ELF-1 (cell line): ENCODE data around the gene NTM.
A peak's percentile ranks its signal among the peaks of the same experiment; 100 is the strongest.
"Not testable (repeated sequence)": the region's sequence is repeated elsewhere in the genome, so short reads cannot be mapped to it uniquely, and the experiment has no call there.

Experiments
- DNase-seq: peaks from one replicate; pipeline ENCODE4 v3.0.0-alpha.2; 2016; ENCODE audit warnings: low read depth, low spot score

NTM gene

DNA sequence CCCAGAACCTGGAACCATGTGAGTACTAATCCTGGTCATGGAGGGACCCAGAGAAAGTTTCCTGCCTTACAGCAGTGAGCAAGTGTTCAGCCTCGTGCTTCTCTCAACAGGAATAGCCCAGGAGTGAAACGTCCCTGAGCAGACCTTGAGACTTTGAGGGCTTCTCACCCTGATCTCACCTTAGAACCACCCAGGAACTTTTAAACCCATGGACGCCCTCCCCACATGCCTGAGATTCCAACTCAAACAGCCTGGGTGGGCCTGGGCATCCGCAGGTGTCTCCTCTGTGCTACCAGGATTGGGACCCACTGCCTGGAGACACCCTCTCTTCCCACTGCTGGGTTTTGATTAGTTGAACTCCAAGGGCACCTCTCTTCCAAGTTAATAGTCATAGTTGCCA lies 297.2 kb downstream of the NTM start:
- DNase-seq, result no peak

DNA sequence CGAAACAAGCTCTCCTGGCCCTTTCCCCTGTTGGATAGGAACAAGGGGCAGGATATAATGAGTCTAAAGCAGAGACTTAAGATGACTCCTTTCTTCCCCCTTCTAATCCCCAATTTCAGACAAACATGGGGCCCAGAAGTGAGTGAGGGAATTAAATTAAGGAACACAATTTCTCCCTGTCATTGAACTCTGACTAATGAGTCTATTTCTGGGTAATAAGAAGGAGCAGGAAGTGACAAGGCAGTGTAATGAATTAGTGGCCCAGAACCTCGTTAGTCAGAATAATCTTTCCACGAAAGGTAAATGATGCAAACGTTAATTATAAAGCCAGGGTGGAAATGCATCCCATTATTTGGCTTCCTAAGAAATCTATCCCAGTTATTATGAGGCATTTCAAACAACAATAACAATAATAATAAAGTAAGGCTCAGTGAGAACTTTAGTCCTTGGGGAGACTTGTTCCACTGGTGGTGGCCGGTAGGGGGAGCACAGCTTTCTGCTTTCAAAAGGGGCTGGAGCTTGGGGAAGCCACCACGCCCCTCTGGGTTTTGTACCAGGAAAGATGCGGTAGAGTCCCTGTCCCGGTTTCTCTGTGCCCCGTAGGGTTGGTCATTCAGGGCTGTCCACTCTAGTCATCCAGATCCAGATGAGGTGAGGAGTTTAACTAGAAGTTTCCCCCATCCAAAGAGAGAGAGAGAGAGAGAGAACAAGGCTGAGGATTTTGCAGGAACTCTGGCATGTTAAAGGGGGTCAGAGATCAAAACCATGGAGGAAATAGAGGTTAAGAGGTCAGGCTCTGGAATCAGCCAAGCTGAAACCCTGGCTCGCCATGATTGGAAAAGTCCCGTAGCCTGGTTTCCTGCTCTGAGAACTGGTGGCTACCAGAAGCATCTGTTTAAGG lies 298.3 kb downstream of the NTM start:
- DNase-seq, result peak; percentile 77

DNA sequence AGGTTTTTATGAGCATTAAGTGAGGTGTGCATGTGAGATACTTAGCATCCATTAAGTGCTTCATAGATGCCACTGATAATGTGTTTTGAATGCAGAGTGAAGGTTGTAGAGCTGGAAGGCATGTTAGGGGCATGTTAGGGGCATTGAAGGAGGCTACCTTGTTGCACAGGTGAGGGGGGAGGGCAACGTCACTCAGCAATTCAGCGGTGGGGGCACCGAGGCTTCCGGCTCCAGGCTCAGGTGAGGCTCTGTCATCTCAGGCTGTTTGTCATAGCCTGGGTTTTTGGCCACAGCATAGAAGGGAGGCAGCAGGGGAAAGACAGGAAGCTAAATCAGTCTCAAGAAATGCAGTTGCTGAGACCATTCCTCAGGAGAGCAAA lies 299.0 kb downstream of the NTM start:
- DNase-seq, result no peak

DNA sequence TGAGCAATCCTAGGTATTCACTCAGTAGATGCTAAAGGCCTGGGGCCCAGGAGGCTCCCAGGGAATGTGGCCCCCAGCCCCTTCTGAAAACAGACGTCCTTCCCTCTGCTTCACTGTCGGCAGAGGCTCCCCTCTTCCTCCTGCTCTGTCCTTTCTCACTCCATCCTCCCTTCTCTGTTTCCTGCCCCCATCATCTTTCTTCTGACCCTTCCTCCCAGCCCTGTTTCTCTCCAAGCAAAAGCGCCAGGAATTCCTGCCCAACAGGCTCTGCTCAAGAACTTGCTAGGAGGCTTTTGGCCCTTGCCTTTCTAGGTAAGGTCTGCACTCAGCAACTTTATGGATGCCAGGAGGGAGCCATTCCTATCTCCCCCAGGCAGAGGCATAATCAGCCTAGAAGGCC lies 300.5 kb downstream of the NTM start:
- DNase-seq, result peak; percentile 77

DNA sequence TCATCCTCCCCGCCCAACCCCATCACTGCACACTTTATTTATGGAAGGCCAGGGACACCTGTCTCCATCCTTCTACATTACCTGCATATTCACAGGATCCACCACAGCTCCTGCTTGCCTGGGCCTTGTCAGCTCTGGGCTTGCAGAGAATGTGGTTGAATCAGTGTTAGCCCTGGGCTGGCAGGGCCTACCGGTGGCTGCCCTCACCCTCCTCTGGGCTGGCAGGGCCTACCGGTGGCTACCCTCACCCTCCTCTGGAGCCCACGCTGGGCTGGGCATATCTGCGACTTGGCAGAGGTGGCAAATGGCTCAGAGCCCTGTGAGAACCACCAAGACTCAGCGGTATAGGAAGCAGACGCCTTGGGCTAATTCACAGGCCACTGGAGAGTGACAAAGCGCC lies 300.9 kb downstream of the NTM start:
- no peak for DNase-seq

DNA sequence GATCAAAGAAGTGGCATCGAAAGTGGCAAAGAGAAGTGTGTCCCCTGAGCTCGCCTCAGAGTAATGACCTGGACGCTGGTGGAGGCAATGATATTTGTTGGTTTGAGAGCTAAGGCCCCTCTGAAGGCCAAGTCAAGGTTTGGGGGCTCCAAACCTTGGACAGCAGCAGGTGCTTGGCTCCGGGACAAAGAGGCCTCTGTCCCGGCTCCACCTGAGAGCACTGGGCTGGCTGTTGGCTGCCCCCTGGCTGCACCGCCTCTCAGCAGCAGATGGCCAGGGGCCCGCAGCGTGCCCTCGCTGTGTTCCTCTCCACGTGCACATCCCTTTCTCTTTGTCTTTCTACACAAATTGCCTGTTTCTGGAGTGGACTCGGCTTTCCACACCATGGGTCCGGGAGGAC lies 301.3 kb downstream of the NTM start:
- peak; percentile 73 for DNase-seq

DNA sequence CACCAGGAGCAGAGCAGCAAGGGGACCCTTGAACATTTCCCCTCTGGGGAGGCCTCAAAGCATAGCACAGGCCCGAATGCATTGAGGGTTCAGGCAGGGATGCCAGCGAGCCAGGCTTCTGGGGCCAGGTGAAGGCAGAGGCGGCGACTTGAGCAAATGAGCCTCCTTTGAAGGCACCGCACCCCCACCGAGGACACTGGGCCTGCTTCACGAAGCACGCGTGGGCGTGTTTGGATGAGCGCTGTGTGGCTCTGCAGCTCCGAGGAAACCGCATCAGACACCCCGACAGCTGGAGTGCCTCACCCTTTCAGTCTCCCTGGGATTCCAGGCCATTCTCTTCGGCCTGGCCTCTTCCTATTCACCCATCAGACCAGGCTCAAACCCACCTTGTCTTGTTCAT lies 301.8 kb downstream of the NTM start:
- no peak for DNase-seq

DNA sequence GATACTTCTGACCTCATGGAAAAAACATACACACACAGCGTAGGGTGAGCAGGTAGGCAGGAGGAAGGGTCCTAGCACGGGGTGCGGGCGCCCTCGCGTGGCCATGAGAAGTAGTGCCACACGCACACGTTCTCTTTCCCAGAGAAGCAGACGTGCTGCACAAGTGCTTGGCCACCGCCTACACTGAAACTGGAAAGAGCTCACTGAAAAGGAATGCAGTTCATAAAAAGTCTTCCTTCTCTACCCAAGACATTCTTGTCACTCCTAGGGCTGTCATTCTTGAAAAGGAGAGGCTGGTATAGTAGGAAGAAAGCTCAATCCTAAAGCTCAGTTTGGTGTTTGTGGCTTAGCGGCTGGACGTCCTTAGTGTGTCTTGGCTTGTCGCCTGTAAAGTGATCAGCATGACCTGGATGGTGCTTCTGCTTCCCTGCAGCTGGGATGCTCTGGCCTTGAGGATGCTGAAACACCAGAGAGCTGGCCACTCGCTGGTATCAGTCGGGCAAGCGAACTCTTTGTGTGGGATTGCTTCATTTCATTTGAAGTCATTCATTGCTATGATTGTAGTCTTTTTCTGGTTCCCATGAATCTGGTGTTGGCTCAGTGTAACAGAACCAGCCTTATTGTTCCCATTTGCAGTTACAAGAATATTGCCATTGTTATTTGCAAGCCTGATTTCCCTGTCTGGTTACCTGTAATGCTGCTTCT lies 303.8 kb downstream of the NTM start:
- peak; percentile 93 for DNase-seq

DNA sequence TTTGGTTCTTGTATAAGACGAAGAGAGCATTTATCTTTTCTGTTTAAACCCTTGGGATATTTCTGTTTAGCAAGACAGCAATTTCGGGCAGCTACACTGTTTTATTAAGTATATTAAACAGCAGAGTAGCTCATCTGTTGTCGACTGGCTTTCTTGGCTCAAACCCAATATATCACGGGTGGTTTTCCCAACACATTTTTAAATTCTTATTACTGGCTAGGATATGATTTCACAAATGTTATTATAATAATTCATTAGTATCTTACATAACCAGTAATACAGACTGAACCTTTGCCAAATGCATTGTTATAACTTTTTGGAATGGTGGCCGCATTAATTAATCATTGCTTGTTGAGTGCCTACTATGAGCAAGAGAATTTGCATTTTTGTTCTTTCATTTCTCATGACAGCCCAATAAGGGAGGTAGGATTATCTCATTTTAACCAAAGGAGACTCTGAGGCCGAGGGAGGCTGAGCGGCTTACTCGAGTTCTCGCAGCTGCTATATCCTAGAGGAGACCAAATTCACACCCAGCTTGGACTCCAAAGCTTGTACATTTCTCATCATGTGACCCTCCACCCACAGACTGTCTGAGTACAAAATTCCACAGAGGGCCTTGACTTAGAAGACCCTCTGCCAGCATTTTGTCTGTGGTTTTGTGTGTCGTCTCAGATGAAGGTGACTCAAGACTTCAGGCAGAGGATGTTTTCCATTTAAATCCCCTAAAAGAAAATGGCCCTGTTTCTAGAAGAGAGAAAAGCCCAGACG lies 304.9 kb downstream of the NTM start:
- no peak for DNase-seq

DNA sequence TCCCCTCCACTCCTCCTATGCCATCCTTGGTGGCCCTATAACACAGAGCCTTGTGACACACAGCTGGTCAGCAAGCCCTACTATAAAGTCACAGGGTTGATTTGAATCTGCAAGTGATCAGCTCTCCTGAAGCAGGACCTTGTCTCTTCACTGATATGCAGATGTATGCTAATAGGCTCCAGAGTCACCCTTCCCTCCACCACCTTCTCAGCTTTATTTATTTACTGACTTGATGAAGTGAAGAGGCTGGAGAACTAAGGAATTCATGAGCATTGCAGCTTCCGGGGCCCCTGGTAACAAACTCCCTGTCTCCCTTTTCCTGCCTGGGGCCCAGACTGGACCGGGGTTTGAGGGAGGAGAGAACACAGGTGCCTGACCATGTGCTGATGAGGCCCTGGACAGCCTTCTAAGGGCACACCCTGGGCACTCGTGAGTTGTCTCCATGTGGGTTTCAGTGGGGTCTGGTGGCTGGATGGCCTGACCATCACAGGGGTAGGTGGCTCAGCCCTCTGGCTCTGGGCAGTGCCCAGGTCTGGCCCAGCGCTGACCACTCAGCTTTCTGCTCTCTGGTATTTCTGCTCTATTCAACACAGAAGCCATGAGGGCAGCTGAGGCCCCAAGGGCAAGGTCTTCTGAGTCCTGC lies 307.5 kb downstream of the NTM start:
- DNase-seq, result no peak

DNA sequence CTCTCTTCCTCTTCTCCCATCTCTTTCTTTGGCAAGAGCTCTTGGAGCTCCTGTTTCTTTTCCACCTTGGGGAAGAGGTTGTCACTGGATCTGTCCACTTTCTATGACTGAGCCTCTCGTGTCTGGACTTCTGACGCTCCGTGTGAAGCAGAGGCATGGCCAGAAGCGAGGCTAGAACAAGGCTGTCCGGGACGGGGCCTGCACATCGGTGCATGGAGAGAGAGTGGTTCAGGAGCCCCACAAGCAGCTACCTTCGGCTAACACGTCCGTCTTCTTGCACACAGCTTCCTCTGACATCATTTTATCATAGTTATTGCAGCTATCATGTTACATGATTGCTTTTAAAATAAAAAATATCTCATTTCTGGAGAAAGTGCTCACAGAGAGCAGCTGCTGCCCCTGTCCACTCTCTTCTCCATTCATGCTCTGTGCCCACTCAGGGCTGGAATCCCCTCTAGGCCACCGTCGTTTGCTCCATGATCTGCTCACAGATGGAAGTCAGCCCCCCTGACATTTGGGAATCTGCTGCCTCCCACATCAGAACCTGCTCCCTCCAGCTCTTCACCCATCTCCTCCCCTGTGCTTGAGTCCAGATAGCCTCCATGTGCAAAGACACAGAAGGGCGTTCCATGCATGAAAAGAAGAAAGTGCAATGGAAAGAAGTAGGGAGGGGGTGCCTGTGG lies 308.4 kb downstream of the NTM start:
- DNase-seq, result no peak

DNA sequence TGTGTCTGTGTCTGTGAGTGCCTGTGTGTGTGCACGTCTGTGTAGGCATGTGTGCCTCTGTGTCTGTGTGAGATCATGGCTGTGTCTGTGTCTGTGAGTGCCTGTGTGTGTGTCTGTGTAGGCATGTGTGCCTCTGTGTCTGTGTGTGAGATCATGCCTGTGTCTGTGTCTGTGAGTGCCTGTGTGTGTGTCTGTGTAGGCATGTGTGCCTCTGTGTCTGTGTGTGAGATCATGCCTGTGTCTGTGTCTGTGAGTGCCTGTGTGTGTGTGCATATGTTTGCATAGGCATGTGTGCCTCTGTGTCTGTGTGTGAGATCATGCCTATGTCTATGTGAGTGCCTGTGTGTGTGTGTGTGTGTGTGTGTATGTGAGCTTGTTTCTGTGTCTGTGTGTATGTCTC lies 310.0 kb downstream of the NTM start:
- not testable (repeated sequence) for DNase-seq

DNA sequence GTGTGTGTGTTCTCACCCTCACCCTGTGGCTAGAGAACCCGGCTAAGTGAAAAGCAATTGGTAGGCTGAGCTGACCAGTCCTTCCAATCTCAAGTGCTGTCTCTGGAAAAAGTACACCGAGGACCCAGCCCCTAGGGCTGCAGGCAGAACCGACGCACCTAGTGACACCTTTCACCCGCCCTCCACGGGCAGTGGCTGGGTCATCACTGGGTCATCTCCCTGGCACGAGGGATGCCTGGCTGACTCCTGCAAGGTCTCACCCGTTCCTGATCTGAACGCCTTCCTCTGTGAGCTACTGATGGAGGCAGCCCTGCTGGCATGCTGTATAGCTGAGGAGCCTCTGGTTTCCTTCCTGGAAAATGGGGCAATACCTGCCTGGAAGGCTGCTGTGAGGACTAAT lies 311.5 kb downstream of the NTM start:
- DNase-seq, result peak; percentile 0

DNA sequence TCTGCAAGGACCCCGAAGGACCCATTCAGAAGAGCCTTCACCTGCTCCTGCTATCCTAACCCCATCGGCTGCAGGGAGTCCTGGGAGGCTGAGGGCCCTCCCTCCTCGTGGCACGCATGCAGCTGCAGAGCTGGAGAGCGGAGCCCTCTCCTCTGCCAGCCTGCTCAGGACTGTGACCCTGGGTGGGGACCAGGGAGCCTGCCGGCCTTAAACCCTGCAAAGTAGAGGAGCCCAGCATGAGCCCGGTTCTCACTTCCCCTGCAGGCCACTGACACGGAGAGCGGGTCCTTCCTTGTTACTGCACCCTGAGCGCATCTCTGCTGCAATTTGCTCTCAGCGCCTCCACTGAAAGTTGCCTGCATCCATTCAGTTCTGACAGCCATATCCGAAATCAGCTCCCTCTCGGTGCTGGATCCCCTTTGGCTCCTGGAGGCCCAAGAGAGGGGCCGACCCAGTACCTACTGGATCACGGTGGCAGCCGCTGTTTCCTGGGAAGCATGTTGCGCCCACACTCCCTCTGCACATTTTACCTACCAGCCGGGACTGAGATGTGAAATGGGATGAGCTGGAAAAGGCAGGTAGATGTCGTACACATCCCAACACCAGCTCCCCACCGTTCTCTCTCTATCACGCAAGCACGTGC lies 312.1 kb downstream of the NTM start:
- peak; percentile 0 for DNase-seq

DNA sequence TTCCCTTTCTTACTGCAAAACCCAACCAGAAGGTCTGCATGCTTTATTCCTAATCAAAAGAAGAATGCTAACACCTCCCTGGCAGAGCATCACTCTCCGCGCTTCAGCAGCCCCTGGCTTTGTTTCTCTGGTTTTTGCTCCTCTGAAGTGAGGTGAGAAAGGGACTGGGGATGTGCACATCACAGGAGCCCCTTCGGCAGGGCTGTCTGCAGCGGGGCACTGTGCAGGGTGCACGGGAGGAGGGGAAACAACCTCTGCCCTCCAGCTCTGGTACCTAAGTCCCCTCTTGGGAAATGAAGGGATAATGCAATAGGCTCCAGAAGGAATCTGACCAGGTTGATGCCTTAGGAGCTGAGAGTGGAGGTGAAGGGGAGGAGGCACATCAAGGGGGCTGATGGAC lies 312.7 kb downstream of the NTM start:
- DNase-seq, result peak; percentile 1

DNA sequence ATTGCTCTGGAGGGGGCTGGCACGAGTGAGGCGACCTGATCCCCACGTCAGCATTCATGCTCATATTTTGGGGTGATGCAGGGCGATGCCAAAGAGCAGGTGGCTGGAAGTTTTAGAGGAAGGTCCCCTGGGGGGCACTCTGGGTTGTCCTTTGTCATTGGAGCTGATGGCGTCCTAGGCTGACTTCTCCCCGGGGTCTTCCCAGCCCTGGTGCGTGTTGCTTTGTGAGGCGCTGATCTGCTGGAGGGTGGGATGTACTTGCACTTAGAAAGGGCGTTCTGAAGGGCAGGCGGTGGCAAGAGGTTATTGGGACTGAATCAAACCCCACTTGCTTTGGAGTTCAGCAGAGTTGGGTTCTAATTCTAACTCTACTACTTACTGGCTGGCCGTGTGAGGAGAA lies 313.3 kb downstream of the NTM start:
- no peak for DNase-seq

DNA sequence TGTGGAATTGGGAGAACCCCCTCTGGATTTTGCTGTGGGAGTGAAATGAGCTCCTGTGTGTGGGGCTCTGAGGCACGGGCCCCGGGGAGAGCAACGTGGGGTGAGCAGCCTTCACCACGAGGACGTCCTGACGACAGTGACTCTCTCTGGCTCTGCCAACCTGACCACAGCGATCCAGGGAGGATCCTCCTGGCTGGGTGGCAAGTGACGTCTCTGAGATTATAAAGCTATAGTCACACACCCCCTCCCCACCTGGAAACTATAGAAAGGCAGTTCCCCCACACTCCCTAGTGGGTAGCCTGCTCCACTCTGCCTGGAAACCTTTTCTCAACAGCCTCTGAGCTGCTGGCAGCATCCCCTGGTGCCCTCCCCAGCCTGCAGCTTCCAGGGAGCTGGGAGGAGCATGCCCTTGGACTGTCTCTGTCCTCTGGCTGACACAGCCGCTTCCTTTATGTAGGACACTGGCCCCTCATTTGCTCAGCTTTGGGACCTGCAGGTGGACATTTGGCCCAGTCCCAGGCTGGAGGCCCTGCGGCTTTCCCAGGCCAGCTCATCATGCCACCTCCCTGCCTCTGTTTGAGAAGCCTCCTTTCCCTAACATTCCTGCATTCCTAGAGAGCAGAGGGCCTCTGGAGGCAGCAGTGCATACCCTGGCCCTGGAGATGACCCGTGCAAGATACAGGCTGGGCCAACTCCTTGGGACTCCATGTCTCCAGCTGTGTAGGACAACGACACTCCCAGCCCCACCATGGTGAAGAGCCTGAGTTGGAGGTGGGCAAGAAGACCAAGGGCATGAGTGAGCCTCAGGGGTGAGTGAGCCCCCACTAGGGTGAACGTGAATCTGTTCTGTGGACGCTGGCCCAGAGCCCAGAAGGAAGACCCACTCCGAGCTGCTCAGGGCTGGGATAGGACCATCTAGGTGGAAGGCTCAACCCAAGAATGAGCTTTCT lies 314.0 kb downstream of the NTM start:
- DNase-seq, result peak; percentile 52

DNA sequence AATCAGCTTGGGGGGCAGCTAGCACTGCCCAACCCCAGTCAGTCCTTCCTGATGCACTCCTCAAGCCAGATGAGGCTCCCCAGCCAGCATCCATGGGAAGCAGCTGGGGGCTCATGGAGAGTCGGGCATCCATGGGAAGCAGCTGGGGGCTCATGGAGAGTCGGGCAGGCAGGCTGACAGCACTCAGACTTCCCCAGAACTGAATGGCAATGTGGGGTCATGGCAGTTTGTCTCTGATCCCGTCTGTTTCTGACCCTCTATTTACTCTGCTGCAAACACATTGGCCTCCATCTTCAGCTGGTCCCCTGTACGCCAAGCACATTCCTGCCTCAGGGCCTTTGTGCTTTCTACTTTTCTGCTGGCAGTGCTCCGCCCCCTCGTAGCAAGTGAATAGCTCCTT lies 314.8 kb downstream of the NTM start:
- peak; percentile 39 for DNase-seq

DNA sequence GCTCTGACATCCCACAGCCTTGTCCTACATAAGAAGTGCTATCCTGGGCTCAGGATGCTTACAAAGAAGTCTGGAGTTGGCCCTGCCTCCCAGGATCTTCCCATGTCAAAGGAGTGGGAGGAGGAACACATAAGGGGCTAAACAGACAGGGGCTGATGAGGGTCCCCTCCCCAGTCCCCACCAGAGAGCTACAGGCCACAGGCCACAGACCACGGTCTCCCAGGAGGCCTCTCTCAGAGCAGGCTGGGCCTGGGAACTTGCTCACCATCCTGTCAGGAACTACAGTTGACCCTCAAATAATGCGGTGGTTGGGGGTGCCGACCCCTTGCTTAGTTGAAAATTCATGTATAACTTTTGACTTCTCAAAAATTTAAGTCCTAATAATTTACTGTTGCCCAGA lies 315.5 kb downstream of the NTM start:
- no peak for DNase-seq

DNA sequence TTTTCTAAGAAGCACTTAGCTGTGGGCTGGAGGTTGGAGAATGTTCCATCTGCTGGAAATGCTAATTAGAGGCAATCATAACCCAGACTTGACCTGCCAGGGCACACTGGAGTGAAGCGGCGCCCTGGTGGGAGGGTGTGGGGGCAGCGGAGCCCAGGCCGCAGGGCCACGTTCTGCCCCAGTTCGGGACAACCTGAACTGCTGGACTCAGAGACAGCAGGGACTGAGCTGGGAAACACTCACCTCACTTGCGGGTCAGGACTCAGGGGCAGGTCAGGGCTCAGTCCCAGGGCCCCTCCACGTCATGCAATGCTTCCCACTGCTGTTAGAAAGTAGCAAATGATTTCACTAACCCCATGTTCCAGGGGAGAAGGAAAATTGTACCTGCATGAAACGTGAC lies 316.4 kb downstream of the NTM start:
- DNase-seq, result no peak
